ENCODE data around the gene ZNF776.
"Not testable (repeated sequence)": the region's sequence is repeated elsewhere in the genome, so short reads cannot be mapped to it uniquely, and the experiment has no call there.

The ZNF776 gene

DNA sequence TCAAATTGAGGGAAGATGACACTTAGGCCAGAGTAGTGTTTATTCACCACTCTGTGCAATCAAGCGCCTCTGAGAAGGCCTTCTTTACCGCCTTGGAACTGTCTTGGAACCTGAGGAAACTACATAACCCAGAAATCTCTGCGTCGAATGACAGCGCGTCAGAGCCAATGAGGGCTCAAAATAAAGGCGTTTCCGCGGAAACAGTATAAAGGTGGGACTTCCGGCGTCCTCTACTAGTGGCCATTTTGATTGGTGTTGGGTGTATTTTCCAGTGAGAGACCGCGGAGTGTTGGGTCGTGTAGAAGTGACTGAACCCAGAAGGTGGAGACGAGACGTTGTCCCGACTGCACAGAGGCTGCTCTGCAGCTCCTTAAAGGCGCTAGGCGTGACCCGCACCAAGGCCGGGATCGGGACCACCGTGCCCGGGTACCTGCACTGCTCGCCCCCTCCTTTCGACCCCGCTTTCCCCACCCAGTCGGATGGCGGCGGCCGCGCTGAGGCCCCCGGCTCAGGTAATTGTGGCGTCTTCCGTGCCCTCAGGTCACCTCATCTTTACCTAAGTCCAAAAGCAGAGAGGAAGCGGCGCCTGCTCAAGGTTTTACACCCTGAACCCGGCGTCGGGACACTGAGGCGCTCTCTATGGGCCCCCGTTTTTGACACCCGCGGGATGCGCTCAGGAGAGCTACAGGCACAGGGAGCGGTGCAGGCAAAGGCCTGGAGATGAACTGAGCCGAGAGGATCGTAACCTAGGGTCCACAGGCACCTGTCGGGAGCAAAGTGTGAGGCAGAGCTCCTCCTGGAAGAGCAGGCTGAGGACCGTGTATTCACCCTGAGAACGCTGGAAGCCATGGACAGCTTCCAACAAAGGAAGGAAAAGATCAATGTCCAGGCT, at the start of gene ZNF776:
ZNF776 (plus strand) TSS at position 236 of the 892 bp plus-strand sequence; CDS start at position 480, 244 bp downstream.
- DNase-seq (ENCODE audit: low read depth) = peak; percentile 73

- DNase-seq (ENCODE audit: low read depth) = no peak
Measured at GRCh38 chr19:57701625-57702024, 45.0 kb upstream of the ZNF776 start.

DNA sequence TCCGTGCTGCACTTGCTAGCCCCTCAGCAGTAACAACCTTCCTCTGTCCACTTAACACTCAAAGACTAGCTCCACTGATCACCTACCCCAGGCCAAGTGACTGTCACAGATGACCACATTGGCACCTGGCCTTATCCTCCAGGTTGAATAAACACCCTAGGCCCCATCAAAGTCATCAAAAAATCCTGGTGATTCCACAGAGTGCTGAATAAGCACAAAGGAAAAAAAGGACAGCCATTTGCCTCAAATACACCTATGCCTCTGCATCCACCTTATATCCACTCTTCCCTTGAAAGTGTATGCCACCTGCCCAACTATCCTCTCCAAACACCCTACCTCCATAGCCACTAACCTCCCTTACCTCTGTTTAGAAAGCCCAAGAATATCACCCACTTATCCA, 40.3 kb upstream of the ZNF776 start:
- DNase-seq (ENCODE audit: low read depth) = no peak

- peak; percentile 8 for DNase-seq (ENCODE audit: low read depth)
Measured at GRCh38 chr19:57708641-57709361, 37.8 kb upstream of the ZNF776 start, which contains the start of gene ZNF154. Gene ZNF154, minus strand, starts transcription at chr19:57709204. Its CDS starts 233 bp downstream, at chr19:57708971.

DNA sequence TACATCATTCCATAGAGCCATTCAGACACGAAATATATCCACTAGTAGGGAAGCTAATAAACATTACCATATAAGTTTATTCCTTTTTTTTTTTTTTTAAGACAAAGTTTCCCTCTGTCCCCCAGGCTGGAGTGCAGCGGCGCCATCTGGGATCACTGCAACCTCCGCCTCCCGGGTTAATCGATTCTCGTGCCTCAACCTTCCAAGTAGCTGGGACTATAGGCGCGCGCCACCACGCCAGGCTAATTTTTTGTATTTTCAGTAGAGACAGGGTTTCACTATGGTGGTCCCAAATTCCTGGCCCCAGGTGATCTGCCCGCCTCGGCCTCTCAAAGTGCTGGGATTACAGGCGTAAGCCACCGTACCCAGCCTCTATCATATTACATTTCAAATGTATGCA, 37.0 kb upstream of the ZNF776 start:
- no peak for DNase-seq (ENCODE audit: low read depth)

GRCh38 chr19:57712222-57712621, 34.4 kb upstream of the ZNF776 start:
- DNase-seq (ENCODE audit: low read depth) = no peak

- DNase-seq (ENCODE audit: low read depth) = no peak
Measured at GRCh38 chr19:57719424-57719823, 27.2 kb upstream of the ZNF776 start.

GRCh38 chr19:57719901-57720519, 26.6 kb upstream of the ZNF776 start:
- DNase-seq (ENCODE audit: low read depth) = no peak

GRCh38 chr19:57720878-57721277, 25.7 kb upstream of the ZNF776 start:
- no peak for DNase-seq (ENCODE audit: low read depth)

GRCh38 chr19:57738320-57738719, 8.3 kb upstream of the ZNF776 start:
- peak; percentile 9 for DNase-seq (ENCODE audit: low read depth)

- DNase-seq (ENCODE audit: low read depth) = not testable (repeated sequence)
Measured at GRCh38 chr19:57738770-57739169, 7.8 kb upstream of the ZNF776 start.

DNA sequence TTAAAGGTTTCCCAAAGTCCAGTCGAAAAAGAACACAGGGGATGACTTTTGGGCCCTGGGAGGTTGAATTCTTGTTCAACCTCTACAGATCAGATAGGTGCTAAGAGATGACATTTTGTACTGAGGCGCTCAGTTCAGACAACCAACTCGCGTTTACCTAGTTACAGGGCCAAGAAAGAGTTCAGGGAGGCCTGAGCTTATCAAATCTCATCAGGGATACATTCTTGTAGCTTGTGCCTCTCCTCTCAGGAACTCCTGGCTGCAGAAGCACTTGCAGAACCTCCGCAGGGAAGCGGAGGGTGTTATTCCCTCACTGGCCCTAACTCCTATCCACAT, 825 bp downstream of the ZNF776 start:
- no peak for DNase-seq (ENCODE audit: low read depth)

DNA sequence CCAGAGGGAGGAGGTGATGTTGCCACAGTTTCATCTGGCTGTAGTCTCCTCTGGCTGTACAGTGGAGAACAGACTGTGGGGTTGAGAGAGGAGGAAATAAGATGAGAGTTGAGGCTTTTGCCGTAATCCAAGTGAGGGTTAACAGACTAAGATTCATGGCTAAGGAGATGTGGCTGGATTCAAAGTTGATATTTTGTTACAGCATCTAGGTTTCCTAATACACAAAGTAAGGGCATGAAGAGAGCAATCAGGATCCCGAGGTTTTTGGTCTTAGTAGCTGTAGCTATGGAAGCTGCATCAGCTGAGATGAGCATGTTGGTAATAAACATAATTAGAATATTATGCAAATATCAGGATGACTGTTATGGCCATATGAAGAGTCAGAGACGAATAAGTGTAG, 1.4 kb downstream of the ZNF776 start:
- no peak for DNase-seq (ENCODE audit: low read depth)

DNA sequence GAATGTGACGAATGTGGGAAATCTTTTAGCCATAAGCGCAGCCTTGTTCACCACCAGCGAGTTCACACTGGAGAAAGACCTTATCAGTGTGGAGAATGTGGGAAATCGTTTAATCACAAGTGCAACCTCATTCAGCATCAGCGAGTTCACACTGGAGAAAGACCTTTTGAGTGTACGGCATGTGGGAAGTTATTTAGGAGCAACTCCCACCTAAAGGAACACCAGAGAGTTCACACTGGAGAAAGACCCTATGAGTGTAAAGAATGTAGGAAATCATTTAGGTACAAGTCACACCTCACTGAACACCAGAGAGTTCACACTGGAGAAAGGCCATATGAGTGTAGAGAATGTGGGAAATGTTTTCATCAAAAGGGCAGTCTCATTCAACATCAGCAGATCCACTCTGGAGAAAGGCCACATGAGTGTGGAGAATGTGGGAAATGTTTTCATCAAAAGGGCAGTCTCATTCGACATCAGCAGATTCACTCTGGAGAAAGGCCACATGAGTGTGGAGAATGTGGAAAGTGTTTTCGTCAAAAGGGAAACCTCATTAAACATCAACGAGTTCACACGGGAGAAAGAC, 7.6 kb downstream of the ZNF776 start:
- DNase-seq (ENCODE audit: low read depth) = no peak

- DNase-seq (ENCODE audit: low read depth) = no peak
Measured at GRCh38 chr19:57755031-57755430, 8.4 kb downstream of the ZNF776 start.

DNA sequence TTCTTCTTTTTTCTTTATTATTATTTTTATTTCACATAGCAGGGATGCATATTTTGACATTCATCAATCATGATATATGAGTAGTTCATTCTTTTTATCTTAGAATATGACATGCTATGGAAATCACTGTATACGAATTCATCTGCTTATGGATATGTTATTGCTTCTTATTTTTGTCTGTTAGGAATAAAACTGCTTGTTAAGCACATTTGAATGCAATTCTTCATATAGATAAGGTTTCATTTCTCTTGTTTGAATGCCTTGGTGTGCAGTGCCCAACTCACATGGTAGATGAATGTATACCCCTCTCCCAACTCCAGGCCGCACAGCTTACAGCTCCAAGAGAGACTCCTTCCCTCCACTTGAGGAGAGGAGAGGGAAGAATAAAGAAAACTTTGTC, 11.3 kb downstream of the ZNF776 start:
- DNase-seq (ENCODE audit: low read depth) = no peak

DNA sequence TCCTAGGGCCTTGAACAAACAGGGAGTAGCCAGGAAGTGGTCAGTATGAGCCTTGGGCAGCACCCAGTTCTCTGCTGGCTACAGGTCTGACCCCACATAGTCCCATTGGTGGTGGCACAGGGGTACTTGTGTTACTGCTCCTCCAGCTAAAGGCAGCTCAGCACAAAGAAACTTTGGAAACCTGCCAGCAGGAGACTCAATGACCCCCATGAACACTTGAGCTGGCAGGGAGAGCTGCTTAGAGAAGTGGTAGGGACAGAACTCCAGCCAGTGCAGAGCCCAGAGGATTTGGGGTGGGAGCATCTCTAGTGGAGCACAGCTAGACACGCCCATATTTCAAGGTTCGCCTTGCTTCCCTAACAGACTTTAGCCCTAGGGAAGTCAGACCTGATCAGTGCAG, 12.5 kb downstream of the ZNF776 start:
- no peak for DNase-seq (ENCODE audit: low read depth)

GRCh38 chr19:57769345-57770131, 22.9 kb downstream of the ZNF776 start, which contains the start of gene ZNF586:
Gene ZNF586, plus strand, starts transcription at chr19:57769676. Its CDS starts 167 bp downstream, at chr19:57769843.
- peak; percentile 82 for DNase-seq (ENCODE audit: low read depth)

- no peak for DNase-seq (ENCODE audit: low read depth)
Measured at GRCh38 chr19:57771417-57771816, 24.8 kb downstream of the ZNF776 start.

GRCh38 chr19:57773488-57773887, 26.9 kb downstream of the ZNF776 start:
- DNase-seq (ENCODE audit: low read depth) = no peak

- DNase-seq (ENCODE audit: low read depth) = no peak
Measured at GRCh38 chr19:57776764-57777296, 30.2 kb downstream of the ZNF776 start.

Measured in activated gamma-delta T cell treated with anti-CD3 and anti-CD28 coated beads, Interleukin-2, amount 50 U/mL, for 16 hours (primary cell).